GM18873 (cell line): Measurements from ENCODE around the gene SP4.
"Not testable (repeated sequence)": the region's sequence is repeated elsewhere in the genome, so short reads cannot be mapped to it uniquely, and the experiment has no call there.

Source experiments
- ATAC-seq: cut with Tn5 transposase; IDR thresholded peaks from one replicate; pipeline ENCODE4 v1.9.1; 2021; ENCODE audit warnings: mild to moderate bottlenecking, moderate library complexity, moderate number of reproducible peaks; ENCODE audit not compliant: unreplicated experiment, low FRiP score

The SP4 gene

GRCh38 chr7:21514062-21514461 lies 86.2 kb downstream of the SP4 start:
- ATAC-seq, result no peak

- no peak for ATAC-seq
These were observed 96.8 kb downstream of the SP4 start for GRCh38 chr7:21524680-21525079.

- ATAC-seq, result no peak
These were observed 98.1 kb downstream of the SP4 start for GRCh38 chr7:21526007-21526406.

- no peak for ATAC-seq
These were observed 98.6 kb downstream of the SP4 start for GRCh38 chr7:21526448-21526847.

GRCh38 chr7:21532485-21532884 lies 104.6 kb downstream of the SP4 start:
- not testable (repeated sequence) for ATAC-seq

GRCh38 chr7:21533646-21534045 lies 105.8 kb downstream of the SP4 start:
- ATAC-seq, result not testable (repeated sequence)

- not testable (repeated sequence) for ATAC-seq
These were observed 108.7 kb downstream of the SP4 start for GRCh38 chr7:21536445-21537118.

GRCh38 chr7:21538936-21539495 lies 111.1 kb downstream of the SP4 start:
- no peak for ATAC-seq

- ATAC-seq, result no peak
These were observed 115.1 kb downstream of the SP4 start, which contains the start of gene DNAH11 for GRCh38 chr7:21542891-21543527. Gene DNAH11 (plus strand): TSS chr7:21543039. CDS start chr7:21543246, 207 bp downstream.

GRCh38 chr7:21543528-21544302 lies 115.8 kb downstream of the SP4 start:
- ATAC-seq, result no peak

GRCh38 chr7:21544303-21544656 lies 116.4 kb downstream of the SP4 start:
- no peak for ATAC-seq

GRCh38 chr7:21544715-21545114 lies 116.8 kb downstream of the SP4 start:
- no peak for ATAC-seq

GRCh38 chr7:21547501-21547900 lies 119.6 kb downstream of the SP4 start:
- no peak for ATAC-seq

- ATAC-seq, result no peak
These were observed 120.6 kb downstream of the SP4 start for GRCh38 chr7:21548491-21548890.

- ATAC-seq, result no peak
These were observed 122.2 kb downstream of the SP4 start for GRCh38 chr7:21550076-21550475.

- no peak for ATAC-seq
These were observed 123.1 kb downstream of the SP4 start for GRCh38 chr7:21550821-21551531.

GRCh38 chr7:21562385-21562784 lies 134.5 kb downstream of the SP4 start:
- ATAC-seq, result no peak
